ENCODE measurements around the gene HSPB7.

DNA sequence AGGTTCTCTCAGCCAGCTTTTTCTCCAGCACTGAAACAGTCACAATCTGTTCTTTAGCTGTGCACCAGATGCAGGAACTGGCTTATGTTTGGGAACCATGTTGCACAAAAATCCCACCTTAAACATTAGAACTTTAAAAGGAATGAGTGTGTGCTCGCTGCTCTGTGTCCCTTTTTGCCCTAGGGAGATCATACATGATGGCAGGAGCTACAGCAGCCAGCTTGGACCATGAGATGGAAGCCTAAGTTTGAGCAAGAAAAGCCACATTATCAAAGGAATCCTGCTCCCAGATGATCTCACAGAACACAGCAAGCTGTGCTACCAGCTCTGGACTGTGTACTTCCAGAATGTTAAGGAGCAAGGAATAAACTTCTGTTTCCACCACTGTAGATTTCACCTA is 45.4 kb downstream of the HSPB7 start:
- TF ChIP-seq TAF1 (IDR thresholded peaks at IDR 0.05; ENCODE audit: borderline replicate concordance, insufficient read depth, low read length) (no peak), SIN3A (IDR thresholded peaks at IDR 0.05; ENCODE audit: borderline replicate concordance, insufficient read depth, low read length) (no peak), POLR2AphosphoS5 (IDR thresholded peaks at IDR 0.05; ENCODE audit: low read depth, low read length) (no peak), REST (IDR thresholded peaks at IDR 0.05; ENCODE audit: insufficient read depth in 1 of 2, low read depth in 2 of 2, low read length in 2 of 2) (no peak)

All from PFSK-1 (cell line).